ENCODE measurements around the gene DTX3L. TPM values are rescaled to one million over a fixed set of nuclear protein-coding genes. Genes with fewer than 3 reads are reported as not detected.

DTX3L gene
- total and polyA plus RNA-seq, 10 of the 15 experiments (the other 5 are each of a cell fraction or from before 2014, with no cell fraction given) = 9.9 to 41.4 (median 21.7) TPM

- no peak for TF ChIP-seq CUX1 (IDR thresholded peaks at IDR 0.05; ENCODE audit: insufficient replicate concordance, low read depth, low read length)
- TF ChIP-seq BRCA1 (IDR thresholded peaks at IDR 0.05; ENCODE audit: low read depth, low read length) = no peak
- TF ChIP-seq STAT3 (IDR thresholded peaks at IDR 0.05; ENCODE audit: low read depth, low read length) = no peak
- TF ChIP-seq SIN3A (IDR thresholded peaks at IDR 0.05; ENCODE audit: low read depth, low read length) = no peak
- no peak for TF ChIP-seq STAT1 (conservative IDR thresholded peaks at IDR 0.05)
- TF ChIP-seq NRF1 (conservative IDR thresholded peaks at IDR 0.05; ENCODE audit: low read depth, low read length) = no peak
- no peak for TF ChIP-seq ZZZ3 (IDR thresholded peaks at IDR 0.05; ENCODE audit: control insufficient read depth, insufficient read length, low read depth)
- no peak for TF ChIP-seq HCFC1 (IDR thresholded peaks at IDR 0.05; ENCODE audit: low read length)
- TF ChIP-seq KAT2A (conservative IDR thresholded peaks at IDR 0.05; ENCODE audit: control insufficient read depth, low read depth, low read length) = no peak
Observed at GRCh38 chr3:122602011-122602710, 38.0 kb downstream of the DTX3L start (continued).
